Body of pancreas (tissue), 4 donors: Measurements from ENCODE around the gene SEC14L1.

Experiments
- POLR2A ChIP-seq, 3 donors: fragments of 450-650 bp; IDR thresholded peaks; one replicate each; pipeline ENCODE4 v1.6.1; 2016; ENCODE audit warnings: antibody characterized with exemption in 3 of 3, mild to moderate bottlenecking in 2 of 3
- TF ChIP-seq, protein P1 (sequence below), 7 experiments: fragments of 450-650 bp in 4 of 7; fragments of 200-600 bp in 3 of 7; sonication (generic) in 3 of 7; IDR thresholded peaks; one replicate each; pipeline ENCODE4 v1.5.1; 2016 to 2019; ENCODE audit warnings: antibody characterized with exemption in 7 of 7

- TF ChIP-seq POLR2A (IDR thresholded peaks at IDR 0.05): no peak
- TF ChIP-seq, protein P1, sequence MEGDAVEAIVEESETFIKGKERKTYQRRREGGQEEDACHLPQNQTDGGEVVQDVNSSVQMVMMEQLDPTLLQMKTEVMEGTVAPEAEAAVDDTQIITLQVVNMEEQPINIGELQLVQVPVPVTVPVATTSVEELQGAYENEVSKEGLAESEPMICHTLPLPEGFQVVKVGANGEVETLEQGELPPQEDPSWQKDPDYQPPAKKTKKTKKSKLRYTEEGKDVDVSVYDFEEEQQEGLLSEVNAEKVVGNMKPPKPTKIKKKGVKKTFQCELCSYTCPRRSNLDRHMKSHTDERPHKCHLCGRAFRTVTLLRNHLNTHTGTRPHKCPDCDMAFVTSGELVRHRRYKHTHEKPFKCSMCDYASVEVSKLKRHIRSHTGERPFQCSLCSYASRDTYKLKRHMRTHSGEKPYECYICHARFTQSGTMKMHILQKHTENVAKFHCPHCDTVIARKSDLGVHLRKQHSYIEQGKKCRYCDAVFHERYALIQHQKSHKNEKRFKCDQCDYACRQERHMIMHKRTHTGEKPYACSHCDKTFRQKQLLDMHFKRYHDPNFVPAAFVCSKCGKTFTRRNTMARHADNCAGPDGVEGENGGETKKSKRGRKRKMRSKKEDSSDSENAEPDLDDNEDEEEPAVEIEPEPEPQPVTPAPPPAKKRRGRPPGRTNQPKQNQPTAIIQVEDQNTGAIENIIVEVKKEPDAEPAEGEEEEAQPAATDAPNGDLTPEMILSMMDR (IDR thresholded peaks at IDR 0.05): no peak
These were observed 52.9 kb downstream of the SEC14L1 start for GRCh38 chr17:77193653-77194052.
